Left ventricle myocardium inferior (tissue), 1 donor: Measurements from ENCODE around the gene BICC1. TPM values are rescaled to one million over a fixed set of nuclear protein-coding genes. Genes with fewer than 3 reads are reported as not detected.

Experiments used
- DNase-seq: peaks from one replicate; pipeline ENCODE4 v3.0.0-alpha.2; 2020
- H3K27ac ChIP-seq: fragments of 200-600 bp; replicated peaks from 2 replicates; pipeline ENCODE4 v1.8.0; 2021
- H3K27me3 ChIP-seq: fragments of 200-600 bp; 2 replicates; pipeline ENCODE4 v1.8.0; 2021; ENCODE audit warnings: low read depth
- H3K36me3 ChIP-seq: fragments of 200-600 bp; 2 replicates; pipeline ENCODE4 v1.8.0; 2021
- H3K4me1 ChIP-seq: fragments of 200-600 bp; 2 replicates; pipeline ENCODE4 v1.8.0; 2021
- H3K4me3 ChIP-seq: fragments of 200-600 bp; 2 replicates; pipeline ENCODE4 v1.8.0; 2021; ENCODE audit warnings: mild to moderate bottlenecking, moderate library complexity
- H3K9me3 ChIP-seq: fragments of 200-600 bp; replicated peaks from 2 replicates; pipeline ENCODE4 v1.8.0; 2021
- CTCF ChIP-seq: fragments of 200-600 bp; IDR thresholded peaks from 2 replicates; pipeline ENCODE4 v1.8.0; 2021; ENCODE audit warnings: antibody characterized with exemption, mild to moderate bottlenecking, borderline replicate concordance
- intact Hi-C: fragments of 100-400 bp; cut with micrococcal nuclease; formaldehyde crosslinking; loops from one replicate; pipeline ENCODE4 v1.11.0; 2022
- total RNA-seq: library from RNA; stranded (reverse); fragmentation: NEBNext Ultra II Directional; extraction: Animal tissue kit (Norgen Biotek cat#: 25700); gene quantifications from one replicate; pipeline ENCODE4 v1.2.1, GENCODE V29; 2021
- donor health status: DM: no; HTN: yes; CAD: no; lungs with severe emphysema.

BICC1 gene
- total RNA-seq, 1 donor from 2014 or later: 5.7 TPM

- no peak for TF ChIP-seq CTCF
- H3K9me3 ChIP-seq: no peaks in the 10 kb centered on the region
- no peaks in the 10 kb centered on the region for H3K36me3 ChIP-seq
- H3K27ac ChIP-seq: no peak overlapping the region
- no peak overlapping the region for H3K4me3 ChIP-seq
- DNase-seq: no peak
- H3K4me1 ChIP-seq: peaks cover 7% of the 10 kb centered on the region
- H3K27me3 ChIP-seq: no peaks in the 10 kb centered on the region
- intact Hi-C loops: no loop called here
Measured at GRCh38 chr10:58480321-58480720, 32.4 kb upstream of the BICC1 start.

GRCh38 chr10:58481569-58482109 lies 31.0 kb upstream of the BICC1 start:
- no peaks in the 10 kb centered on the region for H3K36me3 ChIP-seq
- H3K4me1 ChIP-seq: peaks cover 7% of the 10 kb centered on the region
- intact Hi-C loops: no loop called here
- H3K27me3 ChIP-seq: no peaks in the 10 kb centered on the region
- H3K4me3 ChIP-seq: no peak overlapping the region
- DNase-seq: no peak
- H3K27ac ChIP-seq: no peak overlapping the region
- no peaks in the 10 kb centered on the region for H3K9me3 ChIP-seq
- no peak for TF ChIP-seq CTCF

GRCh38 chr10:58486821-58487220 lies 25.9 kb upstream of the BICC1 start:
- no peak for TF ChIP-seq CTCF
- no peaks in the 10 kb centered on the region for H3K9me3 ChIP-seq
- H3K4me1 ChIP-seq: peaks cover 10% of the 10 kb centered on the region
- intact Hi-C loops: no loop called here
- no peaks in the 10 kb centered on the region for H3K27me3 ChIP-seq
- no peak for DNase-seq
- no peak overlapping the region for H3K4me3 ChIP-seq
- no peak overlapping the region for H3K27ac ChIP-seq
- H3K36me3 ChIP-seq: no peaks in the 10 kb centered on the region

GRCh38 chr10:58488921-58489320 lies 23.8 kb upstream of the BICC1 start:
- TF ChIP-seq CTCF: no peak
- intact Hi-C loops: no loop called here
- Histone ChIP-seq H3K9me3 (no peaks in the 10 kb centered on the region), H3K4me3 (no peak overlapping the region), H3K4me1 (peaks cover 10% of the 10 kb centered on the region), H3K27me3 (no peaks in the 10 kb centered on the region), H3K27ac (no peak overlapping the region), H3K36me3 (no peaks in the 10 kb centered on the region)
- no peak for DNase-seq

- Histone ChIP-seq H3K4me3 (no peak overlapping the region), H3K36me3 (no peaks in the 10 kb centered on the region), H3K27me3 (no peaks in the 10 kb centered on the region), H3K4me1 (no peaks in the 10 kb centered on the region), H3K9me3 (peaks cover 2% of the 10 kb centered on the region), H3K27ac (no peak overlapping the region)
- no peak for TF ChIP-seq CTCF
- intact Hi-C loops: no loop called here
- no peak for DNase-seq
Measured at GRCh38 chr10:58502956-58503355, 9.7 kb upstream of the BICC1 start.

GRCh38 chr10:58508316-58508715 lies 4.4 kb upstream of the BICC1 start:
- no peak for DNase-seq
- H3K9me3 ChIP-seq: no peaks in the 10 kb centered on the region
- intact Hi-C loops: no loop called here

More at GRCh38 chr10:58508316-58508715, 4.4 kb upstream of the BICC1 start:
- Histone ChIP-seq H3K27ac (no peak overlapping the region), H3K36me3 (no peaks in the 10 kb centered on the region), H3K4me1 (peaks cover 4% of the 10 kb centered on the region), H3K27me3 (peaks cover 29% of the 10 kb centered on the region), H3K4me3 (no peak overlapping the region)
- TF ChIP-seq CTCF: no peak
